K562 (cell line): Measurements from ENCODE around the gene TTLL10. TPM values are rescaled to one million over a fixed set of nuclear protein-coding genes. Genes with fewer than 3 reads are reported as not detected.
A peak's percentile ranks its signal among the peaks of the same experiment; 100 is the strongest.

ENCODE experiments used
- ATAC-seq: fragments of 200-7000 bp; cut with Tn5 transposase; 3 replicates; pipeline ENCODE4 v1.9.1; 2020; ENCODE audit warnings: moderate library complexity
- BruUV-seq: library from RNA; stranded (reverse); fragments of 400-500 nt; replicated peaks from 2 replicates; lab custom pipeline; 2021; lab: Mats Ljungman, UMichigan
- CTCF ChIA-PET: fragments of 300-600 bp; formaldehyde crosslinking; extraction: SDS; loops from one replicate; lab custom pipeline; 2021; ENCODE audit warnings: low intra/inter-chr PET ratio; lab: Yijun Ruan, JAX
- POLR2A ChIA-PET: fragments of 300-600, 350-650 bp; sonication (Branson Sonifier 250); formaldehyde crosslinking; extraction: SDS; loops from one replicate; lab custom pipeline; 2021; ENCODE audit warnings: antibody characterized with exemption, inconsistent platforms; lab: Yijun Ruan, JAX
- DNase-seq, 4 experiments: peaks; one replicate each; pipeline versions ENCODE4 v3.0.0 to v3.0.0-alpha.2; 2011 to 2018; ENCODE audit warnings: low spot score in 3 of 4, mixed read lengths in 3 of 4; ENCODE audit errors: extremely low read depth in 1 of 4
- FAIRE-seq: peaks from 2 replicates; lab custom pipeline; 2011; peaks lifted over from hg19 to GRCh38; lab: Jason Lieb, UNC
- H2AFZ ChIP-seq: 2 replicates; pipeline ENCODE4 v1.6.0; 2011; ENCODE audit warnings: low read depth, low read length, control low read depth, inconsistent platforms
- H3K27ac ChIP-seq: fragments of 200-600 bp; 3 replicates; pipeline ENCODE4 v1.8.0; 2011; ENCODE audit warnings: low read depth, mild to moderate bottlenecking, control low read depth, inconsistent platforms, low read length, moderate library complexity, mixed read lengths; ENCODE audit errors: extremely low read depth
- H3K27me3 ChIP-seq, 2 experiments: fragments of 300-600 bp in 1 of 2; 2 replicates in 1 of 2; 3 replicates in 1 of 2; pipeline versions ENCODE4 v1.6.0 to v1.8.0; 2011; ENCODE audit warnings: inconsistent platforms in 2 of 2, low read length in 2 of 2, mild to moderate bottlenecking in 1 of 2, mixed read lengths in 1 of 2, moderate library complexity in 1 of 2; ENCODE audit not compliant: control insufficient read depth in 2 of 2, insufficient read depth in 2 of 2
- H3K36me3 ChIP-seq: fragments of 300-600 bp; 3 replicates; pipeline ENCODE4 v1.8.0; 2011; ENCODE audit warnings: mild to moderate bottlenecking, low read length, inconsistent platforms; ENCODE audit not compliant: control insufficient read depth, insufficient read depth
- H3K4me1 ChIP-seq, 2 experiments: fragments of 200-600 bp in 1 of 2; replicated peaks in 1 of 2; 2 replicates in 1 of 2; 3 replicates in 1 of 2; pipeline versions ENCODE4 v1.5.1 to v1.8.0; 2011; ENCODE audit warnings: inconsistent platforms in 2 of 2, low read length in 2 of 2, mild to moderate bottlenecking in 1 of 2, mixed read lengths in 1 of 2, moderate library complexity in 1 of 2; ENCODE audit not compliant: control insufficient read depth in 2 of 2, insufficient read depth in 2 of 2
- H3K4me2 ChIP-seq: 2 replicates; pipeline ENCODE4 v1.6.1; 2011; ENCODE audit warnings: low read length, control low read depth, inconsistent platforms, mixed read lengths; ENCODE audit not compliant: insufficient read depth
- H3K4me3 ChIP-seq: fragments of 200-600 bp; sonication (generic), shearing (Covaris generic); 2 replicates; pipeline ENCODE4 v1.5.1; 2016; ENCODE audit warnings: control low read depth, inconsistent platforms
- H3K79me2 ChIP-seq: fragments of 200-600 bp; 3 replicates; pipeline ENCODE4 v1.8.0; 2011; ENCODE audit warnings: low read length, inconsistent platforms; ENCODE audit not compliant: control insufficient read depth, insufficient read depth
- H3K9ac ChIP-seq, 2 experiments: 2 replicates each; pipeline versions ENCODE4 v1.6.0 to v1.6.1; 2011; ENCODE audit warnings: low read depth in 2 of 2, low read length in 2 of 2, control low read depth in 1 of 2, inconsistent platforms in 1 of 2, mild to moderate bottlenecking in 1 of 2, mixed read lengths in 1 of 2; ENCODE audit not compliant: insufficient read depth in 1 of 2
- H3K9me1 ChIP-seq: one replicate; pipeline ENCODE4 v1.6.0; 2011; ENCODE audit warnings: inconsistent platforms, mild to moderate bottlenecking, low read length, moderate library complexity; ENCODE audit not compliant: control insufficient read depth, insufficient read depth
- H3K9me3 ChIP-seq: replicated peaks from 2 replicates; pipeline ENCODE4 v1.5.1; 2011; ENCODE audit warnings: low read depth, low read length, inconsistent platforms; ENCODE audit not compliant: control insufficient read depth, insufficient read depth
- H4K20me1 ChIP-seq: replicated peaks from 2 replicates; pipeline ENCODE4 v1.6.1; 2011; ENCODE audit warnings: low read length, inconsistent platforms, mixed read lengths; ENCODE audit not compliant: control insufficient read depth, insufficient read depth
- HDAC1 ChIP-seq, 2 experiments: fragments of 450-650 bp; IDR thresholded peaks; 2 replicates each; pipeline ENCODE4 v1.6.1; 2016 to 2017; ENCODE audit warnings: inconsistent platforms in 1 of 2, mild to moderate bottlenecking in 1 of 2, moderate library complexity in 1 of 2
- POLR2G ChIP-seq: fragments of 200-400 bp; formaldehyde crosslinking; IDR thresholded peaks from 2 replicates; pipeline ENCODE4 v1.6.1; 2017; ENCODE audit warnings: low read depth, mild to moderate bottlenecking, antibody characterized with exemption, low read length, moderate library complexity
- RBFOX2 ChIP-seq: fragments of 200-400 bp; formaldehyde crosslinking; IDR thresholded peaks from 2 replicates; pipeline ENCODE4 v1.6.1; 2017; ENCODE audit warnings: low read depth, mild to moderate bottlenecking, low read length, moderate library complexity
- ZNF766 ChIP-seq: fragments of 200-800 bp; sonication (Bioruptor generic); conservative IDR thresholded peaks from 2 replicates; pipeline ENCODE4 v1.6.1; 2016; ENCODE audit warnings: missing genetic modification characterization, missing compliant biosample characterization
- WGBS: fragments of 100-300 bp; shearing (Covaris generic); methylation state at CpG from one replicate; pipeline ENCODE4 v1.1.6; 2016; ENCODE audit warnings: low coverage, mixed read lengths; ENCODE audit not compliant: insufficient coverage; ENCODE audit errors: missing lambda C conversion rate; 5-methylcytosine and 5-hydroxymethylcytosine counted together
- in situ Hi-C: fragments of 300-500 bp; cut with MboI; formaldehyde crosslinking; loops from 4 replicates; pipeline ENCODE4 v1.15.0; 2018; ENCODE audit warnings: inconsistent platforms, mixed read lengths
- intact Hi-C: fragments of 100-400 bp; cut with micrococcal nuclease; formaldehyde crosslinking; loops from 2 replicates; pipeline ENCODE4 v1.14.2; 2022
- polyA plus RNA-seq, 8 experiments: library from polyadenylated mRNA; depleted of rRNA in 4 of 8; stranded (reverse) in 5 of 8; unstranded in 3 of 8; fragments of >200 nt; fragmentation: Nextera tagmentation in 2 of 8; fragmentation: Illumina TruSeq in 1 of 8; extraction: Ambion mirVana in 2 of 8; extraction: Trizol in 1 of 8; gene quantifications; 2 replicates each; pipeline versions ENCODE4 v1.2.1 to v1.2.3, GENCODE V29; 2011 to 2014; ENCODE audit warnings: inconsistent platforms in 1 of 8, missing spikeins in 1 of 8
- total RNA-seq, 7 experiments: library from RNA; depleted of rRNA in 6 of 7; stranded (reverse); fragments of >200 nt in 6 of 7; fragmentation: Illumina TruSeq in 2 of 7; extraction: Trizol in 2 of 7; gene quantifications; 2 replicates each; pipeline versions ENCODE4 v1.2.1 to v1.2.3, GENCODE V29; 2011 to 2021; ENCODE audit warnings: low replicate concordance in 1 of 7
- TF ChIP-seq, protein P1 (sequence below): fragments of 250-450 bp; sonication (Bioruptor Pico); IDR thresholded peaks from 2 replicates; pipeline ENCODE4 v1.4.0; 2020; ENCODE audit warnings: mild to moderate bottlenecking

The TTLL10 gene
- total and polyA plus RNA-seq, 9 of the 15 experiments (the other 6 are each of a cell fraction or from before 2014, with no cell fraction given), result not detected

DNA sequence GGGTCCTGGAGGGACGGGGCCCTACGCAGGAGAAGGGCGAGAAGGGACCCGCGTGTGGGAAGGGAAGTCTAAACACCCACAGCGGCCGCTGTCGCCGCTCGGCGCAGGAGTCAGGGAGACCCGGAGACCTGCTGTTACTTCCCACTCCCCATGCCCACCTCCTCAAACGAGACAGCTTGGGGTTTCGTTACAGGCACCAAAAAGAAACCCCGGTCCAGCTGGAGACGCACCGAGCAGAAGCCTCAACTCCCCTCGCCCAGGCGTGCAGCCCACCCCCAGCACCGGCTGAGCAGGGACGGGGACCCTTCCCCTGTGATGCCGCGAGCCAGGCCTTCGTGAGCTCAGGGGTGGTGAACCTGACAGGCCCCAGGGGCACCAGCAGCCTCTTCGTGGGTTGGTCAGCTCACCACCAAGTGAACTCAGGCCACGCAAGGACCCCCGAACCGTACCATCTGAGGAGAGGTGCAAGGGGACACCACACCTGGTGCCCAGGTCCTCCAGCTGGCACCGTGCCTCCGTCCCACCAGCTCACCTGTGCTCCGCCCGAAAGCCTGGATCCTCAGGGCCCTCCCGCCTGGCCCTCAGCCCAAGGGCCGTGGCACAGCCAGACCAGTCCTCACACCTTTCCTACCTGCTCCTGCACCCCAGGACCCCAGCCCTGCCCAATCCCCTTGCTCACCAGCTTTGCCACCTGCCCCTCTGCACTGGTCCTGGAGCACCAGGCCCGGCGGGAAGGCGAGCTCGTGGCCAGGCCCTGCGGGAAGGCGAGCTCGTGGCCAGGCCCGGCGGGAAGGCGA lies 53.1 kb downstream of the TTLL10 start:
- in situ Hi-C loops, result no loop called here
- no peak overlapping the region for H3K4me3 ChIP-seq
- H2AFZ ChIP-seq, result no peak overlapping the region
- H3K27ac ChIP-seq, result no peak overlapping the region
- H3K4me1 ChIP-seq, result peaks cover 6 to 70% of the 10 kb centered on the region in 2 experiments; a peak in 4 of 5 replicates
- H3K4me2 ChIP-seq, result no peak overlapping the region
- H3K36me3 ChIP-seq, result peaks cover 82% of the 10 kb centered on the region; the same call in 2 of the 3 replicates
- ChIA-PET CTCF (no interaction called here), POLR2A (interaction anchor here (0.6 to 1.8 kb wide), 6 partner anchors 11 to 101 kb away, joined by 3 to 7 read pairs (median 4); no protein-coding TSS in a partner anchor)
- FAIRE-seq (no peak), DNase-seq (no peak), ATAC-seq (no peak)
- WGBS, result 95% methylated on average over 36 of the region's 44 CpGs
- peaks cover 9% of the 10 kb centered on the region; the same call in 1 of the 2 replicates for H4K20me1 ChIP-seq
- TF ChIP-seq RBFOX2, result peak; percentile 61; the same call in 1 of the 2 replicates
- TF ChIP-seq ZNF766, result no peak
- TF ChIP-seq, protein P1, sequence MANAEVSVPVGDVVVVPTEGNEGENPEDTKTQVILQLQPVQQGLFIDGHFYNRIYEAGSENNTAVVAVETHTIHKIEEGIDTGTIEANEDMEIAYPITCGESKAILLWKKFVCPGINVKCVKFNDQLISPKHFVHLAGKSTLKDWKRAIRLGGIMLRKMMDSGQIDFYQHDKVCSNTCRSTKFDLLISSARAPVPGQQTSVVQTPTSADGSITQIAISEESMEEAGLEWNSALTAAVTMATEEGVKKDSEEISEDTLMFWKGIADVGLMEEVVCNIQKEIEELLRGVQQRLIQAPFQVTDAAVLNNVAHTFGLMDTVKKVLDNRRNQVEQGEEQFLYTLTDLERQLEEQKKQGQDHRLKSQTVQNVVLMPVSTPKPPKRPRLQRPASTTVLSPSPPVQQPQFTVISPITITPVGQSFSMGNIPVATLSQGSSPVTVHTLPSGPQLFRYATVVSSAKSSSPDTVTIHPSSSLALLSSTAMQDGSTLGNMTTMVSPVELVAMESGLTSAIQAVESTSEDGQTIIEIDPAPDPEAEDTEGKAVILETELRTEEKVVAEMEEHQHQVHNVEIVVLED (CRISPR knock-in tag), result no peak
- TF ChIP-seq HDAC1 (IDR thresholded peaks at IDR 0.05), result no peak
- 0 out of 2 replicates have a peak, but pooled peaks have one; percentile 44 for TF ChIP-seq POLR2G
- H3K9me3 ChIP-seq, result no peaks in the 10 kb centered on the region
- peak overlapping the region in 1 of 2 experiments; percentile 27; a peak in 2 of 4 replicates for H3K9ac ChIP-seq
- no TSS peak for BruUV-seq
- intact Hi-C loops, result no loop called here
- peaks cover 77% of the 10 kb centered on the region for H3K79me2 ChIP-seq
- no peaks in the 10 kb centered on the region for H3K9me1 ChIP-seq
- H3K27me3 ChIP-seq, result no peaks in the 10 kb centered on the region
